IPS-NIHi7 (cell line): Measurements from ENCODE around the gene ISL2.
A peak's percentile ranks its signal among the peaks of the same experiment; 100 is the strongest.
"Not testable (repeated sequence)": the region's sequence is repeated elsewhere in the genome, so short reads cannot be mapped to it uniquely, and the experiment has no call there.

Source experiments
- DNase-seq: peaks from one replicate; pipeline ENCODE4 v3.0.0; 2012; ENCODE audit warnings: mixed read lengths; ENCODE audit errors: extremely low spot score

ISL2 gene

DNA sequence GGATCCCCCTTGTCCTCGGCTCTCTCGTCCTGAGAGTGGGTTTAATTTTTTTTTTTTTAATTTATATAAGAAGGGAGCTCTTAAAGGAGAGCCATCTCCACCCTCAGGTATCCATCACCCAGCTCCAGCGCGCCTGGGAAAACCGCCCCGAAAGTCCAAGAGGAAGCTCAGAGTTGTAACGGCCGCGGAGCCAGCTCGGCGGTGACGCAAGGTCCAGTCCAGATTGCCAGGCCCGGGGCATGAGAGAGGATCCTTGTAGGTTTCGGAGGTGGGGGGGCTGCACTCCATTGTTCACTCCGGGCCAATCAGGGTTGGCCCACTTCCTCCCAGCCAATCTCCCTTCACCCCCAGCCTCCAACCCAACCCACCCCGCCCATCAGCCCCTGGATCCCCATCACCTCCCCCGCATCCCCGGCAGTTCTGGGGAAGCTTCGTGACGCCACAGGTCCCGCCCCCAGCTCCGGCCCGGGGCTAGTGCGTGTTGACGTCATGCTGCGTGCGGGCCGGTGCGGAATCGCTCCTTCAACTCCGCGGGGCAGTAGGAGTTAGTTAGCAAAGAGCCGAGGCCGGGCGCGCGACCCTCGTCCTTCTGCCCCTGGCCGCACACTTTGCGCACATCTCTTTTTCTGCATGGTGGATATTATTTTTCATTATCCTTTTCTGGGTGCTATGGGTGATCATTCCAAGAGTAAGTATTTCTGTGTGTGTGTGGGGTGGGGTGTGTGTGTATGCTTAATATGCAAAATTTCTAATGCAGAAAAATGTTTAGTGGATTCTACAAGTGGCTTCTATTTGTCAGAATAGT is at the start of gene ISL2:
Gene ISL2, plus strand, starts transcription at position 520 of the 805 bp plus-strand sequence. Its CDS starts 111 bp downstream, at position 631.
- DNase-seq: peak; percentile 88

- DNase-seq: no peak
Measured at GRCh38 chr15:76289582-76289981, 47.0 kb upstream of the ISL2 start.

DNA sequence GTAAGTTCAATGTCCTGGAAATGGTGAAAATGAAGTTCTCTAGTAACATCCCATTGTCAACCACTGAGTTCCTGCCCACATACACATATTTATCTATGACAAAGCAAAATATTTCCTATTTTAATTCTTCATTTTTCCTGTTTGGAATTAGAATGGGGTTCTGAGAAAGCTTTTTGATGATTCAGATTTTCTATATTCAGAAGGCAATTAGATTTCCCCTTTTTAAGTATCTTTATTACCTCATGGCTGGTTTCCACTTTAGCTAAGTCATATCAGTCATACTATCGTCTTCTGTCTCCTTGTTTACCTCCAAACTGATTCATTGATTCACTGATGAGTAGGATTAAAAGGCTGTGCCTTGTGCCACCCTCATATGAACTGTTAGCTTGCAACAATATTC is 43.2 kb upstream of the ISL2 start:
- no peak for DNase-seq

DNA sequence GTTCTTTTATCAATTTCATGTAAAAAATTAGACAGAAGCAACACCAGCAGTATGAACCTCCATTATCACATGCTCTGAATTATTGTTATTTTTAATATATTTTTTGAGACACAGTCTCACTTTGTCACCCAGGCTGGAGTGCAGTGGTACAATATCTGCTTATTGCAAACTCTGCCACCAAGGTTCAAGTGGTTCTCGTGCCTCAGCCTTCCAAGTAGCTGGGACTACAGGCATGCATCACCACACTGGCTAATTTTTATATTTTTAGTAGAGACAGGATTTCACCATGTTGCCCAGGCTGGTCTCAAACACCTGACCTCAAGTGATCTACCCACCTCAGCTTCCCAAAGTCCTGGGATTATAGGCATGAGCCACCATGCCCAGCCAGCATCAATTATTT is 42.1 kb upstream of the ISL2 start:
- DNase-seq: not testable (repeated sequence)

GRCh38 chr15:76296849-76297248 is 39.7 kb upstream of the ISL2 start:
- no peak for DNase-seq

- DNase-seq: not testable (repeated sequence)
Measured at GRCh38 chr15:76297951-76298350, 38.6 kb upstream of the ISL2 start.

DNA sequence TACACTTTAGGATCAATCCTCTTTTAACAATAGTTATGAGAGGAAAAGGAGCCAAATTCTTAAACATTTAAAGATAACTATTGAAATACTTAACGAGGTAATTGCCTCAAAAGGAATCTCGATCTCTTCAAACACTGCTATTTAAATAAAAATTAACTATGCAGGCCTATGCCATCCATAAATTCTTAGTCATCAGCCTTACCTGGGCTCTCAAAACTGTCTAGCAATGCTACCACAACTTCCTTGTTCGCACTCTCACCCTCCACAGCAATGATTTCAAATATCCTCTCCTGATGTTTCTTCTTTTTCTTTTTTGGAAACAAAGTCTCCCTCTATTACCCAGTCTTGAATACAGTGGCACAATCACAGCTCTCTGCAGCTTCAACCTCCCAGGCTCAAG is 37.6 kb upstream of the ISL2 start:
- DNase-seq: no peak

- no peak for DNase-seq
Measured at GRCh38 chr15:76299786-76300185, 36.8 kb upstream of the ISL2 start.

DNA sequence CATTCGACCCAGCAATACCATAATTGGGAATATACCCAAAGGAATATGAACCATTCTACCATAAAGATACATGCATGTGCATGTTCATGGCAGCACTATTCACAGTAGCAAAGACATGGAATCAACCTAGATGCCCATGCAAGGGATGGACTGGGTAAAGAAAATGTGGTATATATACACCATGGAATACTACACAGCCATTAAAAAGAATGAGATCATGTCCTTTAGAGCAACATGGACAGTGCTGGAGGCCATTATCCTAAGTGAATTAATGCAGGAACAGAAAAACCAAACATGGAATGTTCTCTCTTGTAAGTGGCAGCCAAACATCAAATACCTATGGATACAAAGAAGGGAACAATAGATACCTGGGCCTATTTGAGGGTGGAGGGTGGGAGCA is 32.7 kb upstream of the ISL2 start:
- no peak for DNase-seq

DNA sequence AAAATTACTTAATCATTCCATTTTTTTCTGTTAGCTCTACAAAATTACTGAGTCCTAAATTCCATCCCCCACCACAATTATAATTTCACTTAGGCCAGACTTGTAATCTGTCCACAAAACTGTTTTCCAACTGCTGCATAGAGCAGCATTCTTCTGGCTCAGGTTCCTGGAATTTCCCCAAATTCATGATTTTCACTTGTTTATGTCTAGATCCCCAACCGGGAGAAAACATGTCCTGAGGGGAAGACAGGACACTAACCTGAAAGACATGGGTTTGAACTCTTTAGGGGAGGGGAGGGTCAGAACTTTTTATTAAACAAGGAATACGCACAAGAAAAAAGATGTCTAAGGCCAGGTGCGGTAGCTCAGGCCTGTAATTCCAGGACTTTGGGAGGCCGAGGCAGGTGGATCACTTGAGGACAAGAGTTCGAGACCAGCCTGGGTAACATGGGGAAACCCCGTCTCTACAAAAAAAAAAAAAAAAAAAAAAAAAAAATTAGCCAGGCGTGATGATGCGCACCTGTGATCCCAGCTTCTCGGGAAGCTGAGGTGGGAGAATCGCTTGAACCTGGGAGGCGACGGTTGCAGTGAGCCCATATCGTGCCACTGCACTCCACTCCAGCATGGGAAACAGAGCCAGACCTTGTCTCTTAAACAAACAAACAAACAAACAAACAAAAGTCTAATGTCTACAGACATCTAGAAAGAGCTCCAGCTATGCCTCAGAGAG is 26.8 kb upstream of the ISL2 start:
- DNase-seq: no peak

DNA sequence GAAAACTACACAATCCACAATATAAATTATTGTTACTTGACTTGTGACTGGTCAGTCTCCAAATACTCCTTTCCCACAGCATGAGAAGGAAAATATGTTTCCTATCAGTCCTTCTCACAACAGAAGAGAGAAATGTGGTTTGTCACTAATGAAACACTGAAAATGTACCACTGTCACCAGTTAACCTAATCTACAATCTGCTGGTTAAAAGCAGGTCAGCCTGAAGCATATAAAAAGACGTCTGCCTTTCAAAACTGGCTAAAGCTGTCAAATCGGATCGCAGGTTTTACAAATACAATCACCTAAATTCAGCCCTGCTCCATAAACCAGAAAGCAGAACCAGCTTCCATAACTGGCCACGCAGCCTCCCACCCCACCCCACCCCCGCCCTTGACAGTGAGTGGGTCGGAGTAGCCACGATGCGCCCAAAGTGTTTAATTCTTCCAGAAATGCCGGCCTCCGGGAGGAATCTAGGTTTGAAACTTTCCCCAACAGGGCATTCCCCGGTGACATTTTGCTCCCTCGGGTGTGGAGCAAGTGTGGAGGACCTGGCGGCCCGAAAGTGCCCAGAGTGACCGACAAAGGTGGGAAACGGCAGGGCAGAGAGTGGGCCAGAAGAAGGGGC is 26.0 kb upstream of the ISL2 start:
- DNase-seq: peak; percentile 25

DNA sequence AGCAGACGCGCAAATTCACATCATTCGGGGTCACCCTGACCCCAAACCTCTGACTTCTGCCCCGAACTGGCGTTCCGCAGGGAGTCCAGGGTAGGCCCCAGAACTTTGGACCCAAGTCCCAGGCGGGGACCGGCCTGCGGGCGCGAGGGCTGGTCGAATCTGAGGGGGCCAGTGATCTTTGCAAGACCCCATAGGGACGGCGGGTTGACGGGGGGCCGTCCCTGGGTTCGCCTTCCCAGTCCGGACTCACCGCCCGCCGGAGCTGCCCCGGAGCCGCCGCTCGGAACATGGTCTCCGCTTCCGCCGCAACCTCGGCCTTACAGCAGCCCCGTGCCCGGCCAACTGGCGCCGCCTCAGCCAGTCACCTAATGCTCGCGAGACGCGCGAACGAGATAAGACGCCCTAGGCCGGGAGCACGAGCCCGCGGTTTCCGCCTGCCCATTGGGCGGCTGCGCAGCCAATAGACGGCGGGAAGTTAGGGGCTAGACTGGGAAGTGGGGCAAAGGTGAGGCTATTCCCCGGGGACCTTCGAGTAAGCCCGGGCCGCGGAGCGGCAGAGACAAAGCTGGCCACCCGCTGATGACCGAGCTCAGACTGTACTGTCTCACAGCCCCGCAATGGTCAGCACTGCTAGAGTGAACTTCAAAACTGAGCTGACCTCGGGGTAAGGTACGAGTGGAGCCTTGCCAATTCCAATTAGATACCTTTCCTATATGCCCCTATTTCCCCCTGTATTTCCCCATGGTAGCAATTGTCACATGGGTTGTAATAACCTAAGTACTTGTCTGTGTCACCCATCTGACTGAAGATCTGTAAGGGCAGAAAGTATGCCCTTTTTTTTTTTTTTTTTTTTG is 25.2 kb upstream of the ISL2 start, which contains the start of gene ETFA:
Gene ETFA, minus strand, starts transcription at position 370 of the 854 bp plus-strand sequence. Its CDS starts 81 bp downstream, at position 289.
- peak; percentile 100 for DNase-seq

DNA sequence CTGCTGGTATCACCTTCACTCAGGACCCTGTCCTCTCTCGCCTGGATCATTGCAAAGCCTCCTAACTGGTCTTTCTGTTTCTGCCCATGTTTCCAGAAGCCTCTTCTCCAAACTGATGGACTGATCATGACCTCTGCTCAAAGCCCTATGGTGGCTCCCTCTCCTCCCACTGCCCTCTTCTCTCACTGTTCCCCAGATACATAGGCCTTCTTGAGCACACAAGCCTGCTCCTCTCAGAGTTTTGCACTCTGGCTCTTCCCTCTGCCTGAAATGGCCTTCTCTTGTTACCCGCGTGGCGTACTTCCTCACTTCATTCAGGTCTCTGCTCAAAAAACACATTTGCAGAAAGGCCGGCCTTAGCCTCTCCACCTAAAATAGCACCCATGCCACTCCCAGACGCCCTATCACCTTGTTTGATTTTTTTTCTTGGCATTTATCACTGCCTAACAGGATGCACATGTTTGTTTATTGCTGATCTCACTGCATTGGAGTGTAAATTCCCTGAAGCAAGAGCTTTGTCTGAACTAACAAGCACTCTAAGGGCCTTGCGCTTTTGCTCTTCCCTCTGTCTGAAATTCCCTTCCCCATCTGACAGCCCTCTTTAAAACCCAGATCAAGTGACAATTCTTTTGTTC is 23.9 kb upstream of the ISL2 start:
- no peak for DNase-seq

GRCh38 chr15:76313175-76313567 is 23.4 kb upstream of the ISL2 start:
- not testable (repeated sequence) for DNase-seq

GRCh38 chr15:76313731-76314130 is 22.8 kb upstream of the ISL2 start:
- DNase-seq: no peak

- DNase-seq: no peak
Measured at GRCh38 chr15:76320012-76320411, 16.6 kb upstream of the ISL2 start.

DNA sequence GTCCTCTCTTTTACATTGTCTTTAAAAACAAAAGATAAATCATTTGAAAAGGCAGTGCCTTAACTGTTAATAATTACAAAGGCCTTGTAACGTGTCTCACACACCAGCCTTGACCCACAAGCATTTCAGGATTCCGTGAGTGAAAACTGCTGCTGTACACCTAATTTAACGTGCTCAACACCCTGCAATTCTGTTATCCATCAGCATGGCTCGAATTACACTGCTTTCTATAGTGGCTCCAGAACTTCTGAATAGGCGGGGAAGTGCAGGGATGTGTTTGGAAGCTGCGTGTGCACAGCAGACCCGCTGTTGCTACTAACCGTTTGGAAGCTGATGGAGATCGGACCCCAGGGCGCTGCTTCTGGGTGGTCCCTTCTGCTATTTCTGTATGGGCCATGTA is 15.4 kb upstream of the ISL2 start:
- DNase-seq: no peak

GRCh38 chr15:76321602-76322001 is 15.0 kb upstream of the ISL2 start:
- no peak for DNase-seq

- DNase-seq: no peak
Measured at GRCh38 chr15:76324066-76324465, 12.5 kb upstream of the ISL2 start.

GRCh38 chr15:76325704-76326103 is 10.9 kb upstream of the ISL2 start:
- DNase-seq: no peak
